Endothelial cell of umbilical vein (primary cell): Measurements from ENCODE around the gene MSL3B.

Experiments used
- BruUV-seq: library from RNA; stranded (reverse); fragments of 400-500 nt; replicated peaks from 2 replicates; lab custom pipeline; 2021; lab: Mats Ljungman, UMichigan
- CTCF ChIA-PET: fragments of 300-600, 350-600 bp; sonication (Branson Sonifier 250); formaldehyde crosslinking; loops from one replicate; lab custom pipeline; 2021; ENCODE audit warnings: antibody characterized with exemption, inconsistent platforms; lab: Charles Lee
- POLR2A ChIA-PET: fragments of 300-600, 350-600 bp; sonication (Branson Sonifier 250); formaldehyde crosslinking; loops from one replicate; lab custom pipeline; 2021; ENCODE audit warnings: antibody characterized with exemption, inconsistent platforms; lab: Charles Lee
- DNase-seq: peaks from one replicate; pipeline ENCODE4 v3.0.0-alpha.2; 2011; ENCODE audit warnings: low read depth, low spot score
- FAIRE-seq: peaks from 2 replicates; lab custom pipeline; 2011; peaks lifted over from hg19 to GRCh38; lab: Jason Lieb, UNC
- H2AFZ ChIP-seq: 2 replicates; pipeline ENCODE4 v1.6.0; 2012; ENCODE audit warnings: low read depth, low read length, control low read depth, inconsistent platforms
- H3K27ac ChIP-seq: 2 replicates; pipeline ENCODE4 v1.5.1; 2011; ENCODE audit warnings: low read depth, mild to moderate bottlenecking, control low read depth, low read length, moderate library complexity; ENCODE audit not compliant: insufficient read depth
- H3K27me3 ChIP-seq, 2 experiments: 2 replicates each; pipeline versions ENCODE4 v1.6.0 to v1.6.1; 2011; ENCODE audit warnings: low read length in 2 of 2, mixed read lengths in 1 of 2; ENCODE audit not compliant: control insufficient read depth in 2 of 2, insufficient read depth in 2 of 2
- H3K36me3 ChIP-seq, 2 experiments: 2 replicates in 1 of 2; 3 replicates in 1 of 2; pipeline ENCODE4 v1.5.1; 2011; ENCODE audit warnings: low read length in 2 of 2, mild to moderate bottlenecking in 1 of 2, moderate library complexity in 1 of 2; ENCODE audit not compliant: control insufficient read depth in 2 of 2, insufficient read depth in 2 of 2; ENCODE audit errors: extremely low read depth in 1 of 2
- H3K4me1 ChIP-seq: 3 replicates; pipeline ENCODE4 v1.5.1; 2011; ENCODE audit warnings: mild to moderate bottlenecking, low read length; ENCODE audit not compliant: control insufficient read depth, insufficient read depth; ENCODE audit errors: extremely low read depth
- H3K4me2 ChIP-seq: 2 replicates; pipeline ENCODE4 v1.6.1; 2011; ENCODE audit warnings: low read length, control low read depth, mixed read lengths; ENCODE audit not compliant: insufficient read depth
- H3K4me3 ChIP-seq, 3 experiments: fragments of 200-600 bp in 1 of 3; sonication (generic), shearing (Covaris generic) in 1 of 3; replicated peaks in 1 of 3; 2 replicates each; pipeline ENCODE4 v1.5.1; 2011 to 2016; ENCODE audit warnings: control low read depth in 3 of 3, low read length in 3 of 3, mild to moderate bottlenecking in 2 of 3, inconsistent platforms in 1 of 3, low read depth in 1 of 3, moderate library complexity in 1 of 3; ENCODE audit not compliant: insufficient read depth in 1 of 3
- H3K79me2 ChIP-seq: 2 replicates; pipeline ENCODE4 v1.6.0; 2012; ENCODE audit warnings: low read length, inconsistent platforms; ENCODE audit not compliant: control insufficient read depth, insufficient read depth
- H3K9ac ChIP-seq: replicated peaks from 2 replicates; pipeline ENCODE3; 2011; ENCODE audit warnings: low read length, control low read depth; ENCODE audit not compliant: insufficient read depth; ENCODE audit errors: extremely low read depth
- H3K9me1 ChIP-seq: replicated peaks from 3 replicates; pipeline ENCODE4 v1.6.0; 2011; ENCODE audit warnings: mild to moderate bottlenecking, low read length; ENCODE audit not compliant: control insufficient read depth, insufficient read depth; ENCODE audit errors: extremely low read depth
- H3K9me3 ChIP-seq: replicated peaks from 2 replicates; pipeline ENCODE4 v1.5.1; 2012; ENCODE audit warnings: low read length, inconsistent platforms; ENCODE audit not compliant: control insufficient read depth, insufficient read depth
- H4K20me1 ChIP-seq: replicated peaks from 2 replicates; pipeline ENCODE3; 2011; ENCODE audit warnings: mild to moderate bottlenecking, low read length; ENCODE audit not compliant: control insufficient read depth, insufficient read depth; ENCODE audit errors: extremely low read depth
- CTCF ChIP-seq, 2 donors: IDR thresholded peaks; 1 replicate in 1 of 2; 2 replicates in 1 of 2; pipeline ENCODE4 v1.5.1; 2011; ENCODE audit warnings: low read length in 2 of 2, mild to moderate bottlenecking in 2 of 2, moderate library complexity in 2 of 2, control low read depth in 1 of 2, inconsistent platforms in 1 of 2, low read depth in 1 of 2; ENCODE audit not compliant: insufficient read depth in 1 of 2; ENCODE audit errors: extremely low read depth in 1 of 2
- EZH2 ChIP-seq: IDR thresholded peaks from 2 replicates; pipeline ENCODE4 v1.6.1; 2012; ENCODE audit warnings: borderline replicate concordance, low read depth, mild to moderate bottlenecking, moderate library complexity, low read length, inconsistent platforms; ENCODE audit not compliant: severe bottlenecking
- FOS ChIP-seq: IDR thresholded peaks from 2 replicates; pipeline ENCODE4 v1.6.1; 2011; ENCODE audit warnings: mild to moderate bottlenecking, low read length, moderate library complexity, borderline replicate concordance; ENCODE audit not compliant: insufficient read depth
- GATA2 ChIP-seq: IDR thresholded peaks from 2 replicates; pipeline ENCODE4 v1.7.0; 2011; ENCODE audit warnings: low read depth, mild to moderate bottlenecking, moderate library complexity, mixed read lengths, low read length; ENCODE audit not compliant: insufficient read length, insufficient read depth
- JUN ChIP-seq: IDR thresholded peaks from 2 replicates; pipeline ENCODE4 v1.6.1; 2011; ENCODE audit warnings: borderline replicate concordance, low read depth; ENCODE audit not compliant: insufficient read length, insufficient read depth
- MAX ChIP-seq: IDR thresholded peaks from 2 replicates; pipeline ENCODE4 v1.6.1; 2011; ENCODE audit not compliant: insufficient read depth, insufficient read length
- MYC ChIP-seq: IDR thresholded peaks from one replicate; pipeline ENCODE4 v1.6.1; 2011; ENCODE audit warnings: mild to moderate bottlenecking, low read depth, low read length
- POLR2A ChIP-seq: IDR thresholded peaks from 2 replicates; pipeline ENCODE4 v1.6.1; 2012; ENCODE audit warnings: low read depth, mild to moderate bottlenecking, control low read depth, low read length
- POLR2AphosphoS5 ChIP-seq: IDR thresholded peaks from 2 replicates; pipeline ENCODE4 v1.6.1; 2012; ENCODE audit warnings: low read depth, mild to moderate bottlenecking, control low read depth, low read length, moderate library complexity; ENCODE audit not compliant: insufficient read depth
- dilution Hi-C: fragments of 300-500 bp; cut with MboI; formaldehyde crosslinking; loops from one replicate; pipeline ENCODE4 v1.15.0; 2019; ENCODE audit warnings: low sequenced_read_pairs; ENCODE audit not compliant: extremely low pct_ligation_motif_present
- intact Hi-C: fragments of 100-400 bp; cut with micrococcal nuclease; formaldehyde crosslinking; loops from one replicate; pipeline ENCODE4 v1.10.0; 2022

The MSL3B gene

GRCh38 chr2:233858331-233858730 is 9.9 kb downstream of the MSL3B start:
- Histone ChIP-seq H3K9me3 (no peaks in the 10 kb centered on the region), H4K20me1 (no peaks in the 10 kb centered on the region), H3K36me3 (no peaks in the 10 kb centered on the region), H3K9me1 (no peaks in the 10 kb centered on the region), H3K4me1 (peaks cover 4% of the 10 kb centered on the region), H3K9ac (no peak overlapping the region), H3K4me2 (no peak overlapping the region), H3K4me3 (no peak overlapping the region), H3K27me3 (no peaks in the 10 kb centered on the region), H2AFZ (no peak overlapping the region), H3K27ac (no peak overlapping the region), H3K79me2 (peaks cover 10% of the 10 kb centered on the region)
- ChIA-PET POLR2A (no interaction called here), CTCF (interaction anchor here (0.8 to 1.9 kb wide), 5 partner anchors 26 to 687 kb away, joined by 3 to 6 read pairs (median 3); no protein-coding TSS in a partner anchor)
- FAIRE-seq (no peak), DNase-seq (no peak)
- intact Hi-C loops (loop anchor here (10.0 kb wide), 1 partner anchor 504 kb away; the partner anchor contains the start of gene DGKD), dilution Hi-C loops (no loop called here)
- TF ChIP-seq CTCF (IDR thresholded peaks at IDR 0.05; ENCODE audit: extremely low read depth in 1 of 2, insufficient read depth in 1 of 2, low read depth in 1 of 2, low read length in 2 of 2) (no peak), GATA2 (no peak), MYC (no peak), MAX (no peak), POLR2A (no peak), JUN (no peak), POLR2AphosphoS5 (no peak), FOS (no peak), EZH2 (no peak)
- BruUV-seq: no TSS peak
